DMS79 treated with DMSO at 0.1 percent for 48 hours (cell line): Measurements from ENCODE around the gene YJEFN3.

ENCODE experiments used
- DNase-seq: peaks from one replicate; lab custom pipeline; 2025; lab: John Stamatoyannopoulos, UW

YJEFN3 gene

GRCh38 chr19:19554074-19555023, 25.6 kb downstream of the YJEFN3 start:
- no peak for DNase-seq

DNA sequence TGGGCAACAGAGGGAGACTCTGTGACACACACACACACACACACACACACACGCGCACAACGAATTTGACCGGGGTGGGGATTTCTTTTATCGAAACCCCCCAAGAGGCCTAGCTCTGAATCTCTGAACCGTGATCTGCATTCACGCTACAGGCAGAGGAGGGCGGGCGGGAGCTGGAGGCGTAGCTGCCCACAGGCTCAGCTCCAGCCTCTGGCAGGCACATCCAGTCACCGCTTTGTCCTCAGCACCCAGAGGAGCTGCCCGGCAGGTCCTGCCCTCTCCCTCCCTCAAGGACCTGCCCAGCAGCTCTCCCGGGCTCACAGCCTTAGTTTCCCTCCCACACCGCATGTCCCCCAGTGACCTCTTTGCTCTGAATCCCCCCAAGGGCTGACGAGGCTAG, 29.3 kb downstream of the YJEFN3 start:
- no peak for DNase-seq

- DNase-seq: no peak
These were observed 29.9 kb downstream of the YJEFN3 start for GRCh38 chr19:19558636-19559035.

DNA sequence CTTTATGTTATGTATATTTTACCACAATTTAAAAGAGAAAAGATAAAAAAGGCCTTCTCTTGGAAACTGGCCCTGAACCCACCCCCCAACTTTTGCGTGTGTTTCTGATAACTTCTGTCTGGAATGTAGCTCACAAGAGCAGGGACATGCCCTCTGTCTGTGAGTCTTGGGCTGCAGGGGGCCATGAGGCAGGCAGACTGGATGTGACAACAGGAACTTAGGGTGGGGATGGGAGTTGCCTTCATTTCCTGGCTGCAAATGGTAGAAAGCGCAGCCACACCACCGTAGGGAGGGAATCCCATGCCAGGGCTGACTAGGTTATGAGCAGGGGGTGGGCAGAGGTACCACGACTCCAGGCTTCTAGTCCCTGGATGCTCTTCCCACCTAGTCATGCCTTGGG, 31.2 kb downstream of the YJEFN3 start:
- DNase-seq: no peak

DNA sequence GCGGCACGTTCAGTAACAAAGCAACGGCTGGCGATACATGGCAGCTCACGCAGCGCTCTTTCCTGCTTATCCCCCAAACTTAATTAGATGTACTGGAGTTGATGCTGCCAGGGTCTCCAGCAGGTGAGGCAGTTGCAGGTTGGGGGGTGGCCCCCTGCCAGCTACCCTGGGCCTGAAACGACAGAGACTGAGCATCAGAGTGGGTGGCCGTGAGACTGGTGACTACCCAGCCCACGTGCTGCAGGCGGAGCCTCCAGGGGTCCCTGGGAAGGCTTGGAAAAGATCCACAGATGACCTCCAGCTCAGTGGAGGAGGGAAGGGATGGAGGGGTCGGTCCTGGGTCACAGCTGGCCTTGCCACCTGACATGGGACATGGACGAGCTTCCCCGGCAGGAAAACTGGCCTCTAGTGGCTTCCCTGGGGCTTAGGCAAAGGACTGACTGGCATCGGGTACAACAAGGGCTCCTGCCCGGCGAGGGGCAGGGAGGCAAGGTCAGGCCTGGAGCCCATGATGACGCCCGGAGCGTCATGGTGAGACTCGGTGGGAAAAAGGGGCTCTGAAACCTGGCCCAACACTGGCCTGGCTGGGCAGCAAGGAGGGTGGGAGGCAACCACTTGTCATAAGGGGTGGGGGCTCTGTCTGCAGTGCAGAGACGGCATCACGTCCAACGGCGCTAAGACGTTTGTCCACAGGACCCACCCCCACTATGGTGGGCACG, 33.4 kb downstream of the YJEFN3 start:
- no peak for DNase-seq

DNA sequence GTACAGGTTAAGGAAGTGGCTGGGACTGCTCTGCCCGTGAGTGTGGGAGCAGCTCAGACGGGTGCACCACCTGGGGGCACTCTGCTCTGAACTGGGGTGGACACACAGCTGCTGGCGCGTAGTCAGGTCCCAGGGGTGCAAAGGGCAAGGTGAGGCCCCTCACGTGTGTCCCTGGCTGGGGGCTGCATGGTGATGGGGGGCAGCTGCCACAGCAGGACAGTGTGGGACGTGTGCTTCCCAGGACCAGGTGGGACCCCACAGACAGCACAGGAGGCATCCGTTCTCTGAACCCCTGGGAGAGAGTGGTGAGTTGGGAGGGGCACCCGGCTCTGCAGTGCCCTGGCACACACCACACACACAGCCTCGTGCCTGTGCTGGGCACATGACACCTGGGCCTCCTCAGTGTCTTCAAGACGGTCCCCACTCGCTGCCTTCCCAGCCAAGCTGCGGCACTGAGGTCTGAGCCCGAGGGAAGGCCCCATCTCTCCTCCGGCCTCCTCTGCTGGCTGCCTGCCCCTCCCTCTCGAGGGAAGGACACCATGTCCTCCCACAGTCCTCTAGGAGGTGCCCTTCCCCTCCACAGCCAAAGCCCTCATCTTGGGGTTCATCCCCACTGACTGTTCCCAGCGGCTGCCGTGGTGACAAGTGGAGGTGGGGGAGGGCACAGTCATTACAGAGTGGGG, 34.1 kb downstream of the YJEFN3 start:
- no peak for DNase-seq

GRCh38 chr19:19563348-19563848, 34.7 kb downstream of the YJEFN3 start:
- no peak for DNase-seq

GRCh38 chr19:19566306-19566705, 37.6 kb downstream of the YJEFN3 start:
- DNase-seq: no peak

DNA sequence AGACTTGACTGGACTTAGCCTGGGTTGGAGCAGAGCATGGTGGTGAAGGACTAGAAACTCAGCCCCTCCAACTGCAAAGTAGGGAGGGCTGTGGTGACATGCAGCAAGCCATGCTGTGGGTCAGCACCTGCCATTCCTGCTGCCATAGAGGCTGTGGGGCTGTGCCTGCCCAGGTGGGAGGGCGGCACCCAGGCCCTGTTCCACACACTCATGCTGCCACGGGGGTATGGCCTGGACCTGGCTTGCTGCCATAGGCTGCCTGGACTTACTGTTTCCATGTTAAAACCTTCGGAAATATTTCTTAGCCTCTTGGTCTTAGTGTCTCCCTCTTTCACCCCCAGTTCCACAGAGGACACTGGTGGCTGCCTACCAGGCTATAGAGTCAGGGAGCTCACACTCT, 38.7 kb downstream of the YJEFN3 start:
- DNase-seq: no peak

- DNase-seq: no peak
These were observed 40.4 kb downstream of the YJEFN3 start for GRCh38 chr19:19568802-19569756.

DNA sequence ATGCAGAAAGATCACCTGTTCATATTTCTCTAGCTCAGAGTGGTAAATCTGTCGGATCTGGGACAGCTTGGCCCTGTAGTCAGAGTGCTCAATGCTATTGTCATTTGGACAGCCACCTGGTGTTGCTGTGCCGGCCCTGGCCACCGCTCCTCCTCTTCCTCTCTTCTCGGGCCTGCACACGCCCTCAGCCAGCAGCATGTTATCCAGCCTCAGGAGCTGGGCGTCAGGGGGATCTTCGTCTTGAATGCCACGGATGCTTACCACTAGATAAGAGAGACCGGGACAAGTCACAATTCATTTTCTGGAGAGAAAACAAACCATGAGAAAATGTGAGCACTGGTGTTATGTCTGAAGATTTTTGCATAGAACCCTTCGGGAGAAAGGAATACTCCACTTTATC, 41.9 kb downstream of the YJEFN3 start:
- no peak for DNase-seq

DNA sequence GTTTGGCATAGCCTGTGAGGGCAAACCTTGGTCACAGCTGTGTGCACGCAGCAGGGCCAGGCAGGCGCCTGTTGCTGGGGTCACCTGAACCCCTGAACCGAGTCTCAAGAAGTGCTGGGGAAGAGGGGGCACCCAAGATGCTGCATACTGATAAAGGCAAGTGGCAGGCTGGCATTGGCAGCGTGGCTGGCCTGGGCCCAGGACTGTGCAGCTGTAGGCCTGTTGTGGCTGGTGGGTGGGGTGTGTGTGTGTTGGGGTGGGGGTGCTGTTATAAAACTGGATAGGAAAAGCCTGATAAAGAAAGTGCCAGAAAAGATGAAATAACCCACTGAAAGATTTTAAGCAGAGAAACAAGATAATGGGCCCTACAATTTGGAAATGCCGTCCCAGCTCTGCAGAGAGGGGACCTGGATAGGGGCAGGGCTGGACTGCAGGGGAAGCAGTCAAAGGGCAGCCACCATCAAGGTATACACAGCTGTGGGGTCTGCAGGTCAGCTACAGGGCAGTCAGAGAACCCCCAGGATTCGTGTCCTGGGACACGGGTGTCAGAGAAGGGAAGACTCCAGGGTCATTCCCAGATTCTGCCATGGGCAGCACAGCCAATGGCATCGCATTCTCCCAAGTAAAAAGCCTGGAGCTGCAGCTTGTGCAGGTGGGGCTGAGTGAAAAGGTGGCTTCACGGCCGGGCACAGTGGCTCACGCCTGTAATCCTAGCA, 42.5 kb downstream of the YJEFN3 start:
- no peak for DNase-seq

GRCh38 chr19:19575411-19575810, 46.7 kb downstream of the YJEFN3 start:
- DNase-seq: no peak

DNA sequence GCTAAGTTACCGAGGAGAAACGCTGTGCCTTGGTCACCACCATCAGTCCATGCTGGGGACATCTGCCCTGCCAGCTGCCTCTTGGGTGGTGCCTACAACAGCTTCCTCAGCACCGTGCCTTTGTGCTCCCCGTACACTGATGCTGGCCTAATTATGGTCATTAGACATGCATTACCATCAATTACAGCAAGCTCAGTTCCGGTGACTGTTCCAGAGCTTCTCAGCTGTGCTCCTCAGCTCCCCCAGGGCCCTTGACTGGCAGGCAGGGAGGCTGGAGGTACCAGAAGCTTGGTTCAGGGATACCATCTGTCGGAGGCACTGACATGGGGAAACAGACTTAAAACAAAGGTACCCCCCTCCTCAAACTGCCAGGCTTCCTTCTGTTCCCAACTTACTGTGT, 49.5 kb downstream of the YJEFN3 start:
- no peak for DNase-seq

- DNase-seq: no peak
These were observed 51.0 kb downstream of the YJEFN3 start for GRCh38 chr19:19579533-19580361.

GRCh38 chr19:19580418-19580817, 51.7 kb downstream of the YJEFN3 start:
- DNase-seq: no peak

DNA sequence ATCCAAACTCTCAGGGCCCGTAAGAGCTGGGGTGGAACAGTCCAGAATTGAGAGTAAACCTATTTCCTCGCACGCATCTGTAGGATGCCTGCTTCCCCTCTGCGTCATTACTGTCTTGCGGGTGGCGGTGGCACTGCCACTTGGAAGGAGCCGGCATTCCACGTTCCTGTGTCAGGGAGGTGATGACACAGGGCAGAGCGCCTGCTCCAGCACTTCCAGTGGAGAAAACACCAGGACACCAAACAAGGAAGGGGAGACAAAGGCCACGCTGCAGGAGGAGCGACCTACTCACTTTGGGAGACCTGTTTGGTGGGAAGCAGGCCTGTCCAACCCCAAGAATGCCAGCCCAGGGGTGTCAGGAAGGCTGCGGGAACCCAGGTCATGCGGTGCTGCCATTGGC, 52.7 kb downstream of the YJEFN3 start:
- DNase-seq: no peak

DNA sequence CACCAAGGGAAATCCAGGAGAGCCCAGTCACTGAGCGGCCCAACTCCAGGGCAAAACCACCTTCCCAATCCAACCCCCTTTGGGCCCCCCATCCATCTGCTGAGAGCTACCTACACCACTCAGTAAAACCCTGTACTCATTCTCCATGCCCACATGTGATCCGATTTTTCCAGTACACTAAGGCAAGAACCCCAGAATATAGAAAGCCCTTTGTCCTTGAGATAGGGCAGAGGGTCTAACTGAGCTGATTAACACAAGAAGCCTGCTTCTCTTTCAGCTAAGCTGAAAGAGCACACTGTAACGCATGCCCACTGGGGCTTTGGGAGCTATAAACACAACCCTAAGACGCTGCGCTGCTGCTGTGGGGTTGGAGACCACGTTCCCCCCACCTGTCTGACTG, 53.8 kb downstream of the YJEFN3 start:
- no peak for DNase-seq

- DNase-seq: no peak
These were observed 55.6 kb downstream of the YJEFN3 start for GRCh38 chr19:19584356-19584755.
